Suprapubic skin (tissue), 4 donors: Measurements from ENCODE around the gene MYEOV. TPM values are rescaled to one million over a fixed set of nuclear protein-coding genes. Genes with fewer than 3 reads are reported as not detected.

Experiments used
- DNase-seq, 2 donors: peaks; one replicate each; pipeline ENCODE4 v3.0.0-alpha.2; 2019; ENCODE audit warnings: low spot score in 2 of 2
- H3K27ac ChIP-seq: fragments of 200-600 bp; sonication (generic); one replicate; pipeline ENCODE4 v1.5.1; 2019
- H3K27me3 ChIP-seq: fragments of 200-600 bp; sonication (generic); one replicate; pipeline ENCODE4 v1.5.1; 2019
- H3K36me3 ChIP-seq: fragments of 200-600 bp; sonication (generic); one replicate; pipeline ENCODE4 v1.5.1; 2019
- H3K4me1 ChIP-seq: fragments of 200-600 bp; sonication (generic); one replicate; pipeline ENCODE4 v1.5.1; 2019
- H3K4me3 ChIP-seq: fragments of 200-600 bp; sonication (generic); one replicate; pipeline ENCODE4 v1.5.1; 2019; ENCODE audit warnings: mild to moderate bottlenecking
- H3K9me3 ChIP-seq: fragments of 200-600 bp; sonication (generic); one replicate; pipeline ENCODE4 v1.5.1; 2019
- EP300 ChIP-seq: sonication (generic); formaldehyde crosslinking; IDR thresholded peaks from one replicate; pipeline ENCODE4 v1.6.1; 2017; ENCODE audit warnings: antibody characterized with exemption
- POLR2A ChIP-seq, 2 donors: fragments of 450-650 bp; IDR thresholded peaks; one replicate each; pipeline ENCODE4 v1.6.1; 2017; ENCODE audit warnings: antibody characterized with exemption in 2 of 2, mild to moderate bottlenecking in 2 of 2, moderate library complexity in 2 of 2
- POLR2AphosphoS5 ChIP-seq, 3 donors: sonication (generic); formaldehyde crosslinking; IDR thresholded peaks; one replicate each; pipeline ENCODE4 v1.6.1; 2017; ENCODE audit warnings: antibody characterized with exemption in 3 of 3
- WGBS: methylation state at CpG from one replicate; pipeline ENCODE4 v1.1.5; 2018; 5-methylcytosine and 5-hydroxymethylcytosine counted together
- total RNA-seq, 4 donors: library from RNA; depleted of rRNA; stranded (reverse); fragments of >200 nt; gene quantifications; one replicate each; pipeline ENCODE4 v1.1.0, GENCODE V29; 2016
- TF ChIP-seq, protein P1 (sequence below), 2 donors: fragments of 200-600 bp in 1 of 2; fragments of 450-650 bp in 1 of 2; sonication (generic) in 1 of 2; IDR thresholded peaks; one replicate each; pipeline ENCODE4 v1.5.1; 2016 to 2019; ENCODE audit warnings: antibody characterized with exemption in 2 of 2, mild to moderate bottlenecking in 1 of 2, moderate library complexity in 1 of 2

MYEOV gene
- total RNA-seq, 4 donors from 2014 or later, result 9.9 to 25.6 (median 15.8) TPM

GRCh38 chr11:69318093-69318420 is 24.1 kb downstream of the MYEOV start:
- H3K27me3 ChIP-seq, result no peaks in the 10 kb centered on the region
- H3K27ac ChIP-seq, result no peak overlapping the region
- TF ChIP-seq POLR2A (IDR thresholded peaks at IDR 0.05) (no peak), EP300 (no peak), POLR2AphosphoS5 (IDR thresholded peaks at IDR 0.05) (no peak)
- TF ChIP-seq, protein P1, sequence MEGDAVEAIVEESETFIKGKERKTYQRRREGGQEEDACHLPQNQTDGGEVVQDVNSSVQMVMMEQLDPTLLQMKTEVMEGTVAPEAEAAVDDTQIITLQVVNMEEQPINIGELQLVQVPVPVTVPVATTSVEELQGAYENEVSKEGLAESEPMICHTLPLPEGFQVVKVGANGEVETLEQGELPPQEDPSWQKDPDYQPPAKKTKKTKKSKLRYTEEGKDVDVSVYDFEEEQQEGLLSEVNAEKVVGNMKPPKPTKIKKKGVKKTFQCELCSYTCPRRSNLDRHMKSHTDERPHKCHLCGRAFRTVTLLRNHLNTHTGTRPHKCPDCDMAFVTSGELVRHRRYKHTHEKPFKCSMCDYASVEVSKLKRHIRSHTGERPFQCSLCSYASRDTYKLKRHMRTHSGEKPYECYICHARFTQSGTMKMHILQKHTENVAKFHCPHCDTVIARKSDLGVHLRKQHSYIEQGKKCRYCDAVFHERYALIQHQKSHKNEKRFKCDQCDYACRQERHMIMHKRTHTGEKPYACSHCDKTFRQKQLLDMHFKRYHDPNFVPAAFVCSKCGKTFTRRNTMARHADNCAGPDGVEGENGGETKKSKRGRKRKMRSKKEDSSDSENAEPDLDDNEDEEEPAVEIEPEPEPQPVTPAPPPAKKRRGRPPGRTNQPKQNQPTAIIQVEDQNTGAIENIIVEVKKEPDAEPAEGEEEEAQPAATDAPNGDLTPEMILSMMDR (IDR thresholded peaks at IDR 0.05), result no peak
- no peak overlapping the region for H3K4me3 ChIP-seq
- 86% methylated on average over 1 of the region's 1 CpG for WGBS
- no peaks in the 10 kb centered on the region for H3K36me3 ChIP-seq
- DNase-seq, result no peak
- no peaks in the 10 kb centered on the region for H3K9me3 ChIP-seq
- H3K4me1 ChIP-seq, result peaks cover 6% of the 10 kb centered on the region

GRCh38 chr11:69319255-69320106 is 25.5 kb downstream of the MYEOV start:
- TF ChIP-seq EP300 (no peak), POLR2AphosphoS5 (IDR thresholded peaks at IDR 0.05) (no peak), POLR2A (IDR thresholded peaks at IDR 0.05) (no peak)
- TF ChIP-seq, protein P1 (IDR thresholded peaks at IDR 0.05), result no peak
- no peaks in the 10 kb centered on the region for H3K36me3 ChIP-seq
- peaks cover 3% of the 10 kb centered on the region for H3K4me1 ChIP-seq
- DNase-seq, result peak in 1 of 2 donors; percentile 49
- H3K9me3 ChIP-seq, result no peaks in the 10 kb centered on the region
- 87% methylated on average over 12 of the region's 13 CpGs for WGBS
- no peaks in the 10 kb centered on the region for H3K27me3 ChIP-seq
- no peak overlapping the region for H3K4me3 ChIP-seq
- no peak overlapping the region for H3K27ac ChIP-seq

DNA sequence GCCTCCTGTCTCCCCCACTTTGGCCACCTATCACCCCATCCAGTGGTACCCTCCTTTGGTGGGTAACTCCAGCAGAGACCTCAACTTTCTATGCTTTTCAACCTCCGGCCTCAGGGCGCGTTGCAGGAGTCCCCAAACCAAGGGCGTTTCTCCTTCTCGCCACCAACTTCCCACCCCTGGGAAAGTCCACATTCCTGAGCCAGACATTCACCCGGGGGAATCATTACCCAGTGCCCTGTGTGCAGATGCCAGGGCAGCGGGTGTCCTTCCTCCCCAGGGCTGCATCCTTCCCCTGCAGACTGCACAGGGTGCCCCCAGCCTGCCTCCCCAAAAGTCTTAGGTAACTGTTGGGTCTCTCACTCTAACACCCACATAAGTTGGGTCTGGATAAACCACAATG is 26.4 kb downstream of the MYEOV start:
- DNase-seq, result peak in 1 of 2 donors; percentile 45
- Histone ChIP-seq H3K9me3 (no peaks in the 10 kb centered on the region), H3K27ac (no peak overlapping the region), H3K4me1 (peaks cover 3% of the 10 kb centered on the region), H3K36me3 (no peaks in the 10 kb centered on the region), H3K27me3 (no peaks in the 10 kb centered on the region), H3K4me3 (no peak overlapping the region)
- 81% methylated on average over 7 of the region's 7 CpGs for WGBS
- TF ChIP-seq, protein P1 (IDR thresholded peaks at IDR 0.05), result no peak
- TF ChIP-seq POLR2A (IDR thresholded peaks at IDR 0.05) (no peak), POLR2AphosphoS5 (IDR thresholded peaks at IDR 0.05) (no peak)

DNA sequence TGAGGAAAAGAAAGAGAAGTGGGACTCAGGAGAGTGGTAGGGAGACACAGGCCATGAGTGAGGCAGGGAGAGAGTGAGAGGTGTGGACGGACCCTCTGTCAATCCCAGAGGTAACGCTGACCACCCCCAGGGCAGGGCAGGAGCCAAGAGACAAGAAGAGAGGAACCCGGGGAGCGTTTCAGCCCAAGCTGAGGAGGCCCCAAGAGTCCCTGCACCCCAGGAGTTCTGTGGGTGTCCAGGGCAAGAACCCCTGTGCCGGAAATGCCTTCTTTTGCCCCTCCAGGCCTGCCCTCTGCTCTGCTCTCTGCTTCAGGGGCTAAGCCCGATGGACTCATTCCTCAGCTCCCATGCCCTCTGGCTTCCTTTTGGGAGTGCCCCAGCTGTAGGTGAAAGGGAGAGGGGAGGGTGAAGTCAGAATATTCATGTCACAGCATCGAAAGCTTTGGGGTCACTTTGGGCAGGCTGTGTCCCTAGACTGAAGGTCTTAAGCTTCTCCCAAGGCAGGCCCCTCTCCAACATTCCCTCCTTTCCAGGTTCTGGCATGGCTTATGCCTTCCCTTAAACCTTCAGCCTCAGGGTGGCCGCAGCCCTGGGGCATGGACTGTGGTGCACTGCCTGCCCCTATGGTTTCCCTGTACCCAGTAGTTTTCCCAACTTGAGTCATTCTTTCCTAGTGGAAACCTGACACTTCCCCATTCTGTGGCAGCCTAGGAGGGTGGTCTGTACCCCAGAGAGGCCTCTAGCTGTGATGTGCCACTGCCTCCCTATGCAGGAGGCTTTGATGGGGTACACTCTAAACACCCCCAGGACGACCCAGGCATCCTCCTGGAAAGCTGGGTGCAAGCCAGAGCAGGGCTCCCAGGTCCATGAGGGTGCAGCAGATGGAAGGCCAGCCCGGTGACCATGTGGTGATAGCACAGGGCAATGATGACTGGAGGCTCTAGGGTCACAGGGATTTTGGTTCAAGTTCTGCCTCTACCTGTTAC is 27.1 kb downstream of the MYEOV start:
- Histone ChIP-seq H3K4me3 (no peak overlapping the region), H3K27ac (no peak overlapping the region), H3K9me3 (no peaks in the 10 kb centered on the region), H3K36me3 (no peaks in the 10 kb centered on the region), H3K4me1 (peaks cover 3% of the 10 kb centered on the region), H3K27me3 (no peaks in the 10 kb centered on the region)
- TF ChIP-seq POLR2AphosphoS5 (IDR thresholded peaks at IDR 0.05), result no peak
- TF ChIP-seq POLR2A (IDR thresholded peaks at IDR 0.05), result no peak
- TF ChIP-seq, protein P1 (IDR thresholded peaks at IDR 0.05), result no peak
- TF ChIP-seq EP300, result no peak
- 85% methylated on average over 9 of the region's 10 CpGs for WGBS
- DNase-seq, result peak in 1 of 2 donors; percentile 57
